GM12891 (cell line): Measurements from ENCODE around the gene PARD3.

Source experiments
- POLR2A ChIP-seq: IDR thresholded peaks from 2 replicates; pipeline ENCODE4 v1.6.1; 2011; ENCODE audit warnings: low read depth, low read length, control low read depth
- POLR2AphosphoS5 ChIP-seq: IDR thresholded peaks from 2 replicates; pipeline ENCODE4 v1.6.1; 2011; ENCODE audit warnings: low read depth, low read length, control low read depth

DNA sequence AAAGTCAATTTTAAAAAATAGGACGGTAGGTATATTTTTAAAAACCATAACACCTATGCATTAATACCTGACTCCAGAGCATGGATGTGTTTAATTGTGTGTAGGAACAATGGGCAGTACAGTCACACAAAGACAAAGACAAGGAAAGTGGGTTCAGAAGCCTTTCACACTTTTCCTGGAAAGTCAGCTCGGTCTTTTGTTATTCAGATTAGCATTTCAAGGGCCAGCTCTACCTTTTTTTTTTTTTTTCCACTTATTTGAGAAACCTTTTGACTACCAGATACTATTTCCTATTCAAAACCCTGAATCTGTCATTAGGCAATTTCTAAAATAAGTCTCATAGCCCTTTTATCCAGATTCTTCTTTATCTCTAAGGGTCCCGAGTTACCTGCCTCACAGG is 401.9 kb downstream of the PARD3 start:
- TF ChIP-seq POLR2A (no peak), POLR2AphosphoS5 (no peak)
